PC-3 (cell line): Measurements from ENCODE around the gene POLR2E. TPM values are rescaled to one million over a fixed set of nuclear protein-coding genes. Genes with fewer than 3 reads are reported as not detected.
A peak's percentile ranks its signal among the peaks of the same experiment; 100 is the strongest.

Source experiments
- ATAC-seq: fragments of 200-7000 bp; cut with Tn5 transposase; 2 replicates; pipeline ENCODE4 v1.9.1; 2020; ENCODE audit warnings: mild to moderate bottlenecking, moderate library complexity
- BruUV-seq: library from RNA; stranded (reverse); fragments of 400-500 nt; replicated peaks from 2 replicates; lab custom pipeline; 2021; lab: Mats Ljungman, UMichigan
- CTCF ChIA-PET: fragments of 300-600 bp; sonication (Branson Sonifier 250); formaldehyde crosslinking; loops from one replicate; lab custom pipeline; 2022; ENCODE audit warnings: antibody characterized with exemption; lab: Charles Lee
- POLR2A ChIA-PET: fragments of 300-600 bp; sonication (Branson Sonifier 250); formaldehyde crosslinking; loops from one replicate; lab custom pipeline; 2022; ENCODE audit warnings: antibody characterized with exemption; ENCODE audit not compliant: unreplicated experiment; lab: Charles Lee
- DNase-seq: peaks from one replicate; pipeline ENCODE4 v3.0.0-alpha.2; 2015
- H2AFZ ChIP-seq: fragments of 300-600 bp; sonication (generic); 2 replicates; pipeline ENCODE4 v1.6.0; 2016; ENCODE audit warnings: antibody characterized with exemption, low read length
- H3F3A ChIP-seq: fragments of 300-600 bp; sonication (generic); one replicate; pipeline ENCODE4 v1.6.0; 2017; ENCODE audit warnings: antibody characterized with exemption, low read length, control low read depth, mild to moderate bottlenecking; ENCODE audit not compliant: unreplicated experiment
- H3K27ac ChIP-seq: fragments of 300-600 bp; sonication (generic); 2 replicates; pipeline ENCODE4 v1.5.1; 2016; ENCODE audit warnings: mild to moderate bottlenecking, low read length
- H3K27me3 ChIP-seq: fragments of 300-600 bp; sonication (generic); 2 replicates; pipeline ENCODE4 v1.6.1; 2016; ENCODE audit warnings: low read length, mixed read lengths
- H3K36me3 ChIP-seq: fragments of 300-600 bp; sonication (generic); 2 replicates; pipeline ENCODE4 v1.6.1; 2016; ENCODE audit warnings: low read depth, mixed run types, low read length, mixed read lengths
- H3K4me1 ChIP-seq: fragments of 300-600 bp; sonication (generic); 2 replicates; pipeline ENCODE4 v1.5.1; 2016; ENCODE audit warnings: low read length; ENCODE audit not compliant: insufficient read depth
- H3K4me2 ChIP-seq: fragments of 300-600 bp; sonication (generic); 2 replicates; pipeline ENCODE4 v1.6.0; 2016; ENCODE audit warnings: low read length
- H3K4me3 ChIP-seq: fragments of 300-600 bp; sonication (generic); 2 replicates; pipeline ENCODE4 v1.5.1; 2016; ENCODE audit warnings: mild to moderate bottlenecking, low read length, mixed read lengths
- H3K79me2 ChIP-seq: fragments of 300-600 bp; sonication (generic); 2 replicates; pipeline ENCODE4 v1.6.1; 2017; ENCODE audit warnings: low read length, mixed read lengths
- H3K9ac ChIP-seq: fragments of 300-600 bp; sonication (generic); 2 replicates; pipeline ENCODE4 v1.6.0; 2016; ENCODE audit warnings: mild to moderate bottlenecking, low read length
- H3K9me2 ChIP-seq: fragments of 300-600 bp; sonication (generic); replicated peaks from 2 replicates; pipeline ENCODE4 v1.6.1; 2016; ENCODE audit warnings: mixed run types, low read length, mixed read lengths
- H3K9me3 ChIP-seq: fragments of 300-600 bp; sonication (generic); 2 replicates; pipeline ENCODE4 v1.6.1; 2016; ENCODE audit warnings: low read length, mixed read lengths
- H4K20me1 ChIP-seq: fragments of 300-600 bp; sonication (generic); 2 replicates; pipeline ENCODE4 v1.6.1; 2016; ENCODE audit warnings: low read length, mixed read lengths
- CTCF ChIP-seq: fragments of 300-600 bp; sonication (generic); conservative IDR thresholded peaks from 2 replicates; pipeline ENCODE4 v1.5.1; 2017; ENCODE audit warnings: antibody characterized with exemption, low read depth, mild to moderate bottlenecking, low read length
- EZH2 ChIP-seq: fragments of 300-600 bp; sonication (generic); IDR thresholded peaks from one replicate; pipeline ENCODE4 v1.6.1; 2017; ENCODE audit warnings: antibody characterized with exemption, mild to moderate bottlenecking, low read length; ENCODE audit not compliant: unreplicated experiment
- EZH2phosphoT487 ChIP-seq: fragments of 300-600 bp; sonication (generic); IDR thresholded peaks from 2 replicates; pipeline ENCODE4 v1.6.1; 2018; ENCODE audit warnings: mild to moderate bottlenecking, antibody characterized with exemption, low read length, borderline replicate concordance
- intact Hi-C: fragments of 100-400 bp; cut with micrococcal nuclease; formaldehyde crosslinking; loops from 2 replicates; pipeline ENCODE4 v1.9.0; 2023
- total RNA-seq: library from RNA; depleted of rRNA; stranded (reverse); fragments of >200 nt; gene quantifications from 2 replicates; pipeline ENCODE4 v1.2.3, GENCODE V29; 2014

POLR2E gene
- total RNA-seq, 1 experiment from 2014 or later, result 375 TPM

DNA sequence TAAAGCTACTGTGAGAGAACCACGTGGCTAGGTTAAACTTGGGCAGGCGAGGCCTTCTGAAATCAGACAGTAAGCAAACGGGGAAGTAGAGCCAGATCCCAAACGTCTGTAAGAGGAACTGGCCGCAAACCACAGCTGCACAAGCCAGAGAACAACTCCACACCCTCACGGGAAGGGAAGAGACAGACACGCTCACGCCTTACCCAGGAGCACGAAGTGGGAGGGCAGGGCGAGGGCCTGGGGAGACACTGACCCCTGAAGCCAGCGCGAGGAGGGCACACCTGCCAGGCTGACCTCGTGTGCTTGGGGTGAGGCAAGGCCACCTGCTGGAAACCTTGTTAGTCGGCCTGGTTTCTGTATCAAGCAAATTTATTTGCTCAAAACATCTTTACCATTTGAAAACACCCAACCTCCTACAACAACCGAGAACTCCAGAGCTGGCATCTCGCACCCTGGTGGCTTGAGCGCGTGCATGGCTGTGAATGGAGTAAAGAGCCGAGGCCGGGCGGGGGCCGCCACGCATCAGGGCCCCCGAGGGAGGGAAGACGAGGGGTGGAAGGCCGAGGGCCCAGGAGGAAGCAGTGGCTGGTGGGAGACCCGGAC, 7.3 kb downstream of the POLR2E start:
- ATAC-seq (no peak), DNase-seq (no peak)
- TF ChIP-seq EZH2 (no peak), EZH2phosphoT487 (no peak), CTCF (no peak)
- no peaks in the 10 kb centered on the region for H3K27me3 ChIP-seq
- H3K9me2 ChIP-seq, result no peaks in the 10 kb centered on the region
- H3K4me2 ChIP-seq, result no peak overlapping the region
- no peaks in the 10 kb centered on the region for H3K36me3 ChIP-seq
- H2AFZ ChIP-seq, result no peak overlapping the region
- no peak overlapping the region for H3K9ac ChIP-seq
- no peak overlapping the region for H3K27ac ChIP-seq
- H3F3A ChIP-seq, result no peaks in the 10 kb centered on the region
- intact Hi-C loops, result no loop called here
- TSS peak; percentile 15 for BruUV-seq
- H4K20me1 ChIP-seq, result no peaks in the 10 kb centered on the region
- ChIA-PET CTCF (no interaction called here), POLR2A (no interaction called here)
- H3K9me3 ChIP-seq, result no peaks in the 10 kb centered on the region
- H3K4me3 ChIP-seq, result no peak overlapping the region
- H3K79me2 ChIP-seq, result peaks cover 7% of the 10 kb centered on the region
- no peaks in the 10 kb centered on the region for H3K4me1 ChIP-seq

GRCh38 chr19:1086613-1087012, 8.6 kb downstream of the POLR2E start:
- BruUV-seq, result no TSS peak
- Histone ChIP-seq H3K4me2 (no peak overlapping the region), H2AFZ (no peak overlapping the region), H4K20me1 (no peaks in the 10 kb centered on the region), H3K9ac (no peak overlapping the region), H3K79me2 (no peaks in the 10 kb centered on the region), H3K36me3 (no peaks in the 10 kb centered on the region), H3K27me3 (no peaks in the 10 kb centered on the region), H3K4me1 (no peaks in the 10 kb centered on the region), H3K9me2 (no peaks in the 10 kb centered on the region), H3F3A (no peaks in the 10 kb centered on the region), H3K27ac (no peak overlapping the region), H3K4me3 (no peak overlapping the region), H3K9me3 (no peaks in the 10 kb centered on the region)
- CTCF ChIA-PET, result no interaction called here
- no peak for TF ChIP-seq EZH2
- TF ChIP-seq CTCF, result no peak
- TF ChIP-seq EZH2phosphoT487, result no peak
- DNase-seq, result no peak
- intact Hi-C loops, result no loop called here
- no peak for ATAC-seq
- POLR2A ChIA-PET, result no interaction called here

DNA sequence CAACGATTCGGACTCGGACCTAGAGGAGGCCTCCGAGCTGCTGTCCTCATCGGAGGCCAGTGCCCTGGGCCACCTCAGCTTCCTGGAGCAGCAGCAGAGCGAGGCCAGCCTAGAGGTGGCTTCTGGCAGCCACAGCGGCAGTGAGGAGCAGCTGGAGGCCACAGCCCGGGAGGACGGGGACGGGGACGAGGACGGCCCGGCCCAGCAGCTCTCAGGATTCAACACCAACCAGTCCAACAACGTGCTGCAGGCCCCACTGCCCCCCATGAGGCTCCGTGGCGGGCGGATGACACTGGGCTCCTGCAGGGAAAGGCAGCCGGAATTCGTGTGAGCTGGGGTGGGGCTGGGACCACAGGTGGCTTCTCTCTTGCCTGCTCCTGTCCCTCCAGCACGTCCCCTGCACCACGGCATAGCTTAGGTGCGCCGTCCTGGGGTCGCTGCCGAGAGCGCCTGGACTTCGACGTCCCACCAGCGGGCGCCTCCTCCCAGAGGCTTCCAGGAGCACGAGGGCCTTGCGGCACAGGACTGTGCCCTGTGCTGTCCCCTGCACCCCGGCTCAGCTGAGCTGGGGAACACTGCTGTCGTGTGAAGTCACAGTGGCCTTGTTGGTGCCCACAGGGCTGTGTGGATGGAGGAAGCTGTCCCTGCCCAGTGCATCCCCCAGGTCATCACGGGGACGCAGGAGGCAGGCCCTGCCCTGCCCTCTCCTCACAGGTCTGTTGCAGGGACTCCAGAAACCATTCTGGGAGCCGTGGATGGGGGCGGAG, 9.3 kb downstream of the POLR2E start:
- Histone ChIP-seq H3K36me3 (no peaks in the 10 kb centered on the region), H3F3A (no peaks in the 10 kb centered on the region), H4K20me1 (no peaks in the 10 kb centered on the region), H3K4me2 (no peak overlapping the region), H3K4me3 (no peak overlapping the region), H3K9me2 (no peaks in the 10 kb centered on the region), H3K9me3 (no peaks in the 10 kb centered on the region), H2AFZ (no peak overlapping the region), H3K27ac (no peak overlapping the region), H3K27me3 (no peaks in the 10 kb centered on the region), H3K9ac (no peak overlapping the region), H3K4me1 (no peaks in the 10 kb centered on the region), H3K79me2 (no peaks in the 10 kb centered on the region)
- no TSS peak for BruUV-seq
- ATAC-seq (no peak), DNase-seq (no peak)
- CTCF ChIA-PET, result no interaction called here
- intact Hi-C loops, result no loop called here
- POLR2A ChIA-PET, result no interaction called here
- TF ChIP-seq EZH2phosphoT487 (no peak), EZH2 (no peak), CTCF (no peak)
